ENCODE measurements around the gene APOBR.
A peak's percentile ranks its signal among the peaks of the same experiment; 100 is the strongest.
"Not testable (repeated sequence)": the region's sequence is repeated elsewhere in the genome, so short reads cannot be mapped to it uniquely, and the experiment has no call there.

The APOBR gene

GRCh38 chr16:28524681-28525171 is 30.3 kb downstream of the APOBR start:
- TF ChIP-seq ZFP3 (CRISPR knock-in tag; IDR thresholded peaks at IDR 0.05) (no peak), ZC3H10 (CRISPR knock-in tag; IDR thresholded peaks at IDR 0.05) (no peak), TOX (CRISPR knock-in tag; IDR thresholded peaks at IDR 0.05; ENCODE audit: borderline replicate concordance) (no peak), PPARA (CRISPR knock-in tag; IDR thresholded peaks at IDR 0.05; ENCODE audit: borderline replicate concordance) (no peak), ZNF565 (CRISPR knock-in tag; conservative IDR thresholded peaks at IDR 0.05; ENCODE audit: low read depth) (no peak), CSRNP3 (CRISPR knock-in tag; IDR thresholded peaks at IDR 0.05) (no peak), TSHZ2 (CRISPR knock-in tag; IDR thresholded peaks at IDR 0.05) (no peak), ARNTL (CRISPR knock-in tag; IDR thresholded peaks at IDR 0.05; ENCODE audit: borderline replicate concordance, low read depth) (no peak)
- peak; percentile 38; the same call in 1 of the 3 replicates for ATAC-seq

- no peak for TF ChIP-seq TSHZ2 (CRISPR knock-in tag; IDR thresholded peaks at IDR 0.05)
- no peak for TF ChIP-seq BACH2 (CRISPR knock-in tag; IDR thresholded peaks at IDR 0.05; ENCODE audit: borderline replicate concordance)
- TF ChIP-seq ZFP3 (CRISPR knock-in tag; IDR thresholded peaks at IDR 0.05): no peak
- TF ChIP-seq OSR1 (CRISPR knock-in tag; IDR thresholded peaks at IDR 0.05): no peak
- TF ChIP-seq SNAI2 (CRISPR knock-in tag; IDR thresholded peaks at IDR 0.05): no peak
- no peak for TF ChIP-seq TOX (CRISPR knock-in tag; IDR thresholded peaks at IDR 0.05; ENCODE audit: borderline replicate concordance)
- TF ChIP-seq ZC3H10 (CRISPR knock-in tag; IDR thresholded peaks at IDR 0.05): no peak
- no peak for ATAC-seq
These were observed 32.0 kb downstream of the APOBR start for GRCh38 chr16:28526201-28527099.

- not testable (repeated sequence) for ATAC-seq
These were observed 32.8 kb downstream of the APOBR start for GRCh38 chr16:28527100-28527785.

- ATAC-seq: no peak
- TF ChIP-seq ZNF565 (CRISPR knock-in tag; conservative IDR thresholded peaks at IDR 0.05; ENCODE audit: low read depth) (no peak), SNAI2 (CRISPR knock-in tag; IDR thresholded peaks at IDR 0.05) (no peak), ZNF70 (CRISPR knock-in tag; IDR thresholded peaks at IDR 0.05) (no peak), PPARA (CRISPR knock-in tag; IDR thresholded peaks at IDR 0.05; ENCODE audit: borderline replicate concordance) (no peak), CSDC2 (CRISPR knock-in tag; IDR thresholded peaks at IDR 0.05) (no peak), ARNTL (CRISPR knock-in tag; IDR thresholded peaks at IDR 0.05; ENCODE audit: borderline replicate concordance, low read depth) (no peak), RARB (CRISPR knock-in tag; IDR thresholded peaks at IDR 0.05) (no peak), ZNF8 (CRISPR knock-in tag; IDR thresholded peaks at IDR 0.05) (no peak), OSR1 (CRISPR knock-in tag; IDR thresholded peaks at IDR 0.05) (no peak), CSRNP3 (CRISPR knock-in tag; IDR thresholded peaks at IDR 0.05) (no peak), BACH2 (CRISPR knock-in tag; IDR thresholded peaks at IDR 0.05; ENCODE audit: borderline replicate concordance) (no peak), ZFP30 (CRISPR knock-in tag; IDR thresholded peaks at IDR 0.05) (no peak), ZFP3 (CRISPR knock-in tag; IDR thresholded peaks at IDR 0.05) (no peak), GLIS3 (CRISPR knock-in tag; IDR thresholded peaks at IDR 0.05) (no peak), TSHZ2 (CRISPR knock-in tag; IDR thresholded peaks at IDR 0.05) (no peak)
- TF ChIP-seq, protein P1, sequence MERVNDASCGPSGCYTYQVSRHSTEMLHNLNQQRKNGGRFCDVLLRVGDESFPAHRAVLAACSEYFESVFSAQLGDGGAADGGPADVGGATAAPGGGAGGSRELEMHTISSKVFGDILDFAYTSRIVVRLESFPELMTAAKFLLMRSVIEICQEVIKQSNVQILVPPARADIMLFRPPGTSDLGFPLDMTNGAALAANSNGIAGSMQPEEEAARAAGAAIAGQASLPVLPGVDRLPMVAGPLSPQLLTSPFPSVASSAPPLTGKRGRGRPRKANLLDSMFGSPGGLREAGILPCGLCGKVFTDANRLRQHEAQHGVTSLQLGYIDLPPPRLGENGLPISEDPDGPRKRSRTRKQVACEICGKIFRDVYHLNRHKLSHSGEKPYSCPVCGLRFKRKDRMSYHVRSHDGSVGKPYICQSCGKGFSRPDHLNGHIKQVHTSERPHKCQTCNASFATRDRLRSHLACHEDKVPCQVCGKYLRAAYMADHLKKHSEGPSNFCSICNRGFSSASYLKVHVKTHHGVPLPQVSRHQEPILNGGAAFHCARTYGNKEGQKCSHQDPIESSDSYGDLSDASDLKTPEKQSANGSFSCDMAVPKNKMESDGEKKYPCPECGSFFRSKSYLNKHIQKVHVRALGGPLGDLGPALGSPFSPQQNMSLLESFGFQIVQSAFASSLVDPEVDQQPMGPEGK (CRISPR knock-in tag; IDR thresholded peaks at IDR 0.05; ENCODE audit: borderline replicate concordance): no peak
These were observed 33.5 kb downstream of the APOBR start for GRCh38 chr16:28527985-28528384.

Data from SK-N-SH treated with all-trans-retinoic acid at 6 μM for 48 hours (cell line).